Thyroid gland (tissue), 4 donors: ENCODE data around the gene NALCN.

ENCODE experiments used
- POLR2A ChIP-seq, 2 donors: fragments of 450-650 bp; IDR thresholded peaks; one replicate each; pipeline ENCODE4 v1.6.1; 2017; ENCODE audit warnings: antibody characterized with exemption in 2 of 2, mild to moderate bottlenecking in 2 of 2, moderate library complexity in 1 of 2
- TF ChIP-seq, protein P1 (sequence below), 6 experiments: fragments of 200-600 bp in 3 of 6; fragments of 450-650 bp in 3 of 6; sonication (generic) in 3 of 6; IDR thresholded peaks; one replicate each; pipeline ENCODE4 v1.5.1; 2016 to 2019; ENCODE audit warnings: antibody characterized with exemption in 6 of 6, mild to moderate bottlenecking in 2 of 6, inconsistent platforms in 1 of 6, moderate library complexity in 1 of 6

DNA sequence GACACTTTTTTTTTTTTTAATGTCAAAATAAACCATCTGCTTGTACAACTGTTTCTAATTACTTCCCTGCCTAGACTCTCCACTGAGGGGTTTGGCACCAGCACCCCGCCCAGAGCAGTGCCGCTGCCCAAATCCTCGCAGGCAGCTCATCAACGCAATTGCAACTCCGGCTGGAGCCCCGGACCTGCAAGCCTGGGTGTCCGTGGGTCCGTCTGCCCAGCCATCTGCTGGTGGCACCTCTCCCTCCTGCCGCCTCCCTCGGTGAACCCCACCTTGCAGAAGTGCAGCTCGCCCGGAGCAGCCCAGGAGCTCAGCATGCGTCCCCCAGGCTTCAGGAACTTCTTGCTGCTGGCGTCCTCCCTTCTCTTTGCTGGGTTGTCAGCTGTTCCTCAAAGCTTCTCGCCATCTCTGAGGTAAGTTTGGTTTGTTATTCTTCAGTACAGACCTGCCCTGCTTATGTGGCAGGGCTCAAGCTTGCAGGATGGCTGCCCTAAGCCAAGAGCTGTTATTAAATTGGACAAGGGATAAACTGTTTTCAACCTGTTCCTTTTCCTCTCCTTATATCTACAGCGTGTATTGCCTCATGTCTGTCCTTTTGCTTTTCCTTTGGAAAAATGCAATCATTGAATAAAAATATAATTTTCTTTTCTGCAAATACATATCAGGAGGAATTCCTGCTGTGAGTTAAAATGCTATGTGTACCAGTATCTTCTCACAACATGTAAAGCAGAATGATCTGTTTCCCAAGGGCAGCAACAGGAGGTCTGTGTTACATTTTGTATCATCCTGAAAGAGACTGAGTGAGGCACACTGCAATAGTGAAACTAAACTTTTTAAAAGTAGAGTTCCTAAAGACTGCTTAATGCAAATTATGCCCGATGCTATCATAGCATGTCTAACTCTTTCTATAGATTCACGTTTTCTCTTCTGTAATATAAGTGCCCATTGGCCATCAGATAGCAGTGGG, 36.5 kb upstream of the NALCN start, which contains the start of gene ITGBL1:
- TF ChIP-seq POLR2A (IDR thresholded peaks at IDR 0.05), result no peak
- TF ChIP-seq, protein P1, sequence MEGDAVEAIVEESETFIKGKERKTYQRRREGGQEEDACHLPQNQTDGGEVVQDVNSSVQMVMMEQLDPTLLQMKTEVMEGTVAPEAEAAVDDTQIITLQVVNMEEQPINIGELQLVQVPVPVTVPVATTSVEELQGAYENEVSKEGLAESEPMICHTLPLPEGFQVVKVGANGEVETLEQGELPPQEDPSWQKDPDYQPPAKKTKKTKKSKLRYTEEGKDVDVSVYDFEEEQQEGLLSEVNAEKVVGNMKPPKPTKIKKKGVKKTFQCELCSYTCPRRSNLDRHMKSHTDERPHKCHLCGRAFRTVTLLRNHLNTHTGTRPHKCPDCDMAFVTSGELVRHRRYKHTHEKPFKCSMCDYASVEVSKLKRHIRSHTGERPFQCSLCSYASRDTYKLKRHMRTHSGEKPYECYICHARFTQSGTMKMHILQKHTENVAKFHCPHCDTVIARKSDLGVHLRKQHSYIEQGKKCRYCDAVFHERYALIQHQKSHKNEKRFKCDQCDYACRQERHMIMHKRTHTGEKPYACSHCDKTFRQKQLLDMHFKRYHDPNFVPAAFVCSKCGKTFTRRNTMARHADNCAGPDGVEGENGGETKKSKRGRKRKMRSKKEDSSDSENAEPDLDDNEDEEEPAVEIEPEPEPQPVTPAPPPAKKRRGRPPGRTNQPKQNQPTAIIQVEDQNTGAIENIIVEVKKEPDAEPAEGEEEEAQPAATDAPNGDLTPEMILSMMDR (IDR thresholded peaks at IDR 0.05), result no peak
